HepG2 (cell line): ENCODE results near the gene TRIM4. TPM values are rescaled to one million over a fixed set of nuclear protein-coding genes. Genes with fewer than 3 reads are reported as not detected.

Experiments
- ATAC-seq: fragments of 200-7000 bp; cut with Tn5 transposase; 3 replicates; pipeline ENCODE4 v1.9.1; 2020; ENCODE audit warnings: mild to moderate bottlenecking, moderate library complexity
- BruUV-seq: library from RNA; stranded (reverse); fragments of 400-500 nt; replicated peaks from 2 replicates; lab custom pipeline; 2021; lab: Mats Ljungman, UMichigan
- CTCF ChIA-PET: fragments of 300-600 bp; formaldehyde crosslinking; extraction: SDS; loops from one replicate; lab custom pipeline; 2021; ENCODE audit warnings: low total read pairs, inconsistent platforms, low intra/inter-chr PET ratio; lab: Yijun Ruan, JAX
- POLR2A ChIA-PET: fragments of 350-600 bp; sonication (Branson Sonifier 250); formaldehyde crosslinking; loops from one replicate; lab custom pipeline; 2020; ENCODE audit warnings: antibody characterized with exemption, inconsistent platforms; lab: Yijun Ruan, JAX
- DNase-seq: peaks from one replicate; pipeline ENCODE4 v3.0.0-alpha.2; 2015; ENCODE audit warnings: low spot score
- FAIRE-seq: peaks from 3 replicates; lab custom pipeline; 2011; peaks lifted over from hg19 to GRCh38; lab: Jason Lieb, UNC
- H2AFZ ChIP-seq: one replicate; pipeline ENCODE4 v1.6.1; 2011; ENCODE audit warnings: low read length, inconsistent platforms
- H3K27ac ChIP-seq: fragments of 300-600 bp; 3 replicates; pipeline ENCODE4 v1.8.0; 2011; ENCODE audit warnings: mixed run types, mild to moderate bottlenecking, mixed read lengths, low read length, inconsistent platforms; ENCODE audit not compliant: insufficient read depth; ENCODE audit errors: extremely low read length
- H3K27me3 ChIP-seq, 2 experiments: fragments of 200-600 bp in 1 of 2; 2 replicates in 1 of 2; 3 replicates in 1 of 2; pipeline versions ENCODE4 v1.6.0 to v1.8.0; 2011; ENCODE audit warnings: low read length in 2 of 2, mild to moderate bottlenecking in 2 of 2, moderate library complexity in 2 of 2, inconsistent platforms in 1 of 2; ENCODE audit not compliant: insufficient read depth in 2 of 2, control insufficient read depth in 1 of 2
- H3K36me3 ChIP-seq, 2 experiments: fragments of 200-600 bp in 1 of 2; replicated peaks in 1 of 2; 2 replicates in 1 of 2; 3 replicates in 1 of 2; pipeline versions ENCODE4 v1.5.1 to v1.8.0; 2011; ENCODE audit warnings: low read length in 2 of 2, inconsistent platforms in 1 of 2; ENCODE audit not compliant: insufficient read depth in 2 of 2, control insufficient read depth in 1 of 2
- H3K4me1 ChIP-seq: 2 replicates; pipeline ENCODE4 v1.5.1; 2012; ENCODE audit warnings: low read length, inconsistent platforms; ENCODE audit not compliant: insufficient read depth
- H3K4me2 ChIP-seq: 2 replicates; pipeline ENCODE4 v1.6.0; 2011; ENCODE audit warnings: low read depth, low read length, inconsistent platforms
- H3K4me3 ChIP-seq, 3 experiments: fragments of 200-600 bp in 1 of 3; sonication (generic), shearing (Covaris generic) in 1 of 3; replicated peaks in 1 of 3; 2 replicates each; pipeline ENCODE4 v1.5.1; 2011 to 2016; ENCODE audit warnings: low read length in 3 of 3, inconsistent platforms in 2 of 3, low read depth in 2 of 3, mild to moderate bottlenecking in 2 of 3, control low read depth in 1 of 3, mixed read lengths in 1 of 3; ENCODE audit not compliant: insufficient read depth in 1 of 3
- H3K79me2 ChIP-seq: one replicate; pipeline ENCODE4 v1.6.1; 2011; ENCODE audit warnings: low read length, inconsistent platforms; ENCODE audit not compliant: insufficient read depth
- H3K9ac ChIP-seq: 2 replicates; pipeline ENCODE4 v1.6.0; 2011; ENCODE audit warnings: mild to moderate bottlenecking, low read depth, low read length, inconsistent platforms; ENCODE audit not compliant: insufficient read depth
- H3K9me3 ChIP-seq: 2 replicates; pipeline ENCODE4 v1.5.1; 2012; ENCODE audit warnings: mild to moderate bottlenecking, low read length
- H4K20me1 ChIP-seq: 2 replicates; pipeline ENCODE4 v1.6.0; 2011; ENCODE audit warnings: inconsistent platforms, mild to moderate bottlenecking, low read length, moderate library complexity; ENCODE audit not compliant: insufficient read depth
- ATF5 ChIP-seq: sonication (generic); formaldehyde crosslinking; IDR thresholded peaks from 2 replicates; pipeline ENCODE4 v1.4.0; 2020; ENCODE audit warnings: mild to moderate bottlenecking, low read depth, missing genetic modification reagents
- CCDC6 ChIP-seq: sonication (generic); formaldehyde crosslinking; IDR thresholded peaks from 2 replicates; pipeline ENCODE4 v1.8.1; 2022; ENCODE audit warnings: mild to moderate bottlenecking, missing genetic modification reagents, moderate library complexity
- HNF4A ChIP-seq: sonication (generic); formaldehyde crosslinking; IDR thresholded peaks from 2 replicates; pipeline ENCODE4 v1.4.0; 2020; ENCODE audit warnings: missing genetic modification reagents
- HOMEZ ChIP-seq: IDR thresholded peaks from 2 replicates; pipeline ENCODE4 v1.6.1; 2016; ENCODE audit warnings: low read depth
- KDM1A ChIP-seq: IDR thresholded peaks from 2 replicates; pipeline ENCODE4 v1.6.1; 2016; ENCODE audit warnings: missing compliant biosample characterization
- MAFK ChIP-seq, 2 experiments: IDR thresholded peaks in 1 of 2; conservative IDR thresholded peaks in 1 of 2; 2 replicates each; pipeline ENCODE4 v1.6.1; 2011; ENCODE audit warnings: improper control_type of control experiment in 2 of 2, low read length in 2 of 2
- PAF1 ChIP-seq: IDR thresholded peaks from 2 replicates; pipeline ENCODE4 v1.6.1; 2016; ENCODE audit warnings: missing genetic modification reagents, missing compliant biosample characterization
- SIN3B ChIP-seq: fragments of 150-350 bp; IDR thresholded peaks from 2 replicates; pipeline ENCODE4 v1.6.1; 2014; ENCODE audit warnings: low read length
- XBP1 ChIP-seq: sonication (generic); formaldehyde crosslinking; IDR thresholded peaks from 2 replicates; pipeline ENCODE4 v1.5.0; 2020; ENCODE audit warnings: missing genetic modification reagents
- ZFY ChIP-seq: sonication (generic); formaldehyde crosslinking; IDR thresholded peaks from 2 replicates; pipeline ENCODE4 v1.4.0; 2020; ENCODE audit warnings: missing genetic modification reagents
- ZNF143 ChIP-seq: sonication (generic); formaldehyde crosslinking; IDR thresholded peaks from 2 replicates; pipeline ENCODE4 v1.4.0; 2020; ENCODE audit warnings: missing genetic modification reagents
- ZNF230 ChIP-seq: sonication (generic); formaldehyde crosslinking; IDR thresholded peaks from 2 replicates; pipeline ENCODE4 v1.4.0; 2020; ENCODE audit warnings: mild to moderate bottlenecking, missing genetic modification reagents
- ZNF451 ChIP-seq: sonication (generic); formaldehyde crosslinking; IDR thresholded peaks from 2 replicates; pipeline ENCODE4 v1.5.0; 2020; ENCODE audit warnings: mild to moderate bottlenecking, missing genetic modification reagents
- WGBS: methylation state at CpG from one replicate; pipeline ENCODE4 v1.1.6; 2017; ENCODE audit warnings: low lambda C conversion rate; 5-methylcytosine and 5-hydroxymethylcytosine counted together
- in situ Hi-C: cut with HindIII; loops from 2 replicates; pipeline ENCODE4 v1.10.0; 2017; ENCODE audit warnings: low pct_unique_long_range_greater_than_20kb; ENCODE audit not compliant: extremely low pct_ligation_motif_present
- intact Hi-C: fragments of 100-400 bp; cut with micrococcal nuclease; formaldehyde crosslinking; loops from one replicate; pipeline ENCODE4 v1.10.0; 2022; ENCODE audit not compliant: unreplicated experiment
- polyA plus RNA-seq, 8 experiments: library from polyadenylated mRNA; depleted of rRNA in 3 of 8; stranded (reverse) in 7 of 8; unstranded in 1 of 8; fragments of >200 nt; fragmentation: Illumina TruSeq in 4 of 8; extraction: Trizol in 4 of 8; gene quantifications; 2 replicates each; pipeline versions ENCODE4 v1.2.1 to v1.2.3, GENCODE V29; 2011 to 2016; ENCODE audit warnings: low read depth in 4 of 8, missing spikeins in 1 of 8, mixed read lengths in 1 of 8; ENCODE audit not compliant: insufficient read depth in 1 of 8
- total RNA-seq, 5 experiments: library from RNA; depleted of rRNA; stranded (reverse); fragments of >200 nt; fragmentation: Illumina TruSeq; extraction: Trizol; gene quantifications; 2 replicates each; pipeline ENCODE4 v1.2.3, GENCODE V29; 2016; ENCODE audit warnings: low read depth in 1 of 5
- TF ChIP-seq, protein P1 (sequence below): sonication (generic); formaldehyde crosslinking; IDR thresholded peaks from 2 replicates; pipeline ENCODE4 v1.4.0; 2020; ENCODE audit warnings: missing genetic modification reagents
- TF ChIP-seq, protein P2 (sequence below): sonication (generic); formaldehyde crosslinking; IDR thresholded peaks from 2 replicates; pipeline ENCODE4 v1.5.0; 2020; ENCODE audit warnings: mild to moderate bottlenecking, missing genetic modification reagents, borderline replicate concordance

TRIM4 gene
- total and polyA plus RNA-seq, 2 of the 13 experiments (the other 11 are each of a cell fraction or from before 2014, with no cell fraction given): 17.6 to 21.7 TPM

DNA sequence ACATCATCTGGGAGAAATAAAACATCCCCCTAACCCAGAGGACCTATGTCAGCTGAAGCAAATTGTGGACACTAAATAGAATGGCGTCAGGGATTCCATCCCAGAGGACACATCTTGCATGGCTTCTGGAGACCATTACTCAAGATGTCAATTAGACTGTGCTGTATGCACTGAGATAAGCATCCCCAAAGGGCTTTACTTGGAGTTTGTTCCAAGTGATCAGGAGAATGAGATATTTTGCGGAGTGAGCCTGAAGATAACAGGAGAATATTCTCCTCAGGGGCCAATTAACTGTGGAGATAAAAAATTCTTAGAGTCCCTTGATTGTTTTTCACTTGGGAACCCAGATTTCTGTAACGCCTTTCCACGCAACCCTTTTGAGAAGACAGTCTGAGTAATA lies 38.0 kb downstream of the TRIM4 start (continued):
- TF ChIP-seq, protein P1, sequence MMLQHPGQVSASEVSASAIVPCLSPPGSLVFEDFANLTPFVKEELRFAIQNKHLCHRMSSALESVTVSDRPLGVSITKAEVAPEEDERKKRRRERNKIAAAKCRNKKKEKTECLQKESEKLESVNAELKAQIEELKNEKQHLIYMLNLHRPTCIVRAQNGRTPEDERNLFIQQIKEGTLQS: no peak
- TF ChIP-seq SIN3B: no peak
- TF ChIP-seq MAFK (conservative IDR thresholded peaks at IDR 0.05 in 1 of 2, IDR thresholded peaks at IDR 0.05 in 1 of 2; ENCODE audit: low read length in 2 of 2): no peak
- no peak for TF ChIP-seq KDM1A (CRISPR knock-in tag)
- TF ChIP-seq ZNF451 (CRISPR knock-in tag): no peak
- TF ChIP-seq ZNF143 (CRISPR knock-in tag): no peak
- no peak for TF ChIP-seq HOMEZ (CRISPR knock-in tag)
- no peak for TF ChIP-seq ZFY (CRISPR knock-in tag)
- no peak for TF ChIP-seq ATF5 (CRISPR knock-in tag)

GRCh38 chr7:99876933-99877332 lies 42.4 kb downstream of the TRIM4 start, which contains the start of gene OR2AE1:
Gene OR2AE1 (minus strand): TSS chr7:99877033. CDS start chr7:99877033, 0 bp downstream.
- ChIA-PET POLR2A (interaction anchor here (2.3 kb wide), 1 partner anchor 16 kb away, joined by 9 read pairs; no protein-coding TSS in a partner anchor), CTCF (no interaction called here)
- TF ChIP-seq PAF1 (CRISPR knock-in tag) (no peak), HNF4A (no peak), ZNF230 (CRISPR knock-in tag) (no peak), CCDC6 (CRISPR knock-in tag) (no peak), XBP1 (CRISPR knock-in tag) (no peak)
- TF ChIP-seq, protein P2, sequence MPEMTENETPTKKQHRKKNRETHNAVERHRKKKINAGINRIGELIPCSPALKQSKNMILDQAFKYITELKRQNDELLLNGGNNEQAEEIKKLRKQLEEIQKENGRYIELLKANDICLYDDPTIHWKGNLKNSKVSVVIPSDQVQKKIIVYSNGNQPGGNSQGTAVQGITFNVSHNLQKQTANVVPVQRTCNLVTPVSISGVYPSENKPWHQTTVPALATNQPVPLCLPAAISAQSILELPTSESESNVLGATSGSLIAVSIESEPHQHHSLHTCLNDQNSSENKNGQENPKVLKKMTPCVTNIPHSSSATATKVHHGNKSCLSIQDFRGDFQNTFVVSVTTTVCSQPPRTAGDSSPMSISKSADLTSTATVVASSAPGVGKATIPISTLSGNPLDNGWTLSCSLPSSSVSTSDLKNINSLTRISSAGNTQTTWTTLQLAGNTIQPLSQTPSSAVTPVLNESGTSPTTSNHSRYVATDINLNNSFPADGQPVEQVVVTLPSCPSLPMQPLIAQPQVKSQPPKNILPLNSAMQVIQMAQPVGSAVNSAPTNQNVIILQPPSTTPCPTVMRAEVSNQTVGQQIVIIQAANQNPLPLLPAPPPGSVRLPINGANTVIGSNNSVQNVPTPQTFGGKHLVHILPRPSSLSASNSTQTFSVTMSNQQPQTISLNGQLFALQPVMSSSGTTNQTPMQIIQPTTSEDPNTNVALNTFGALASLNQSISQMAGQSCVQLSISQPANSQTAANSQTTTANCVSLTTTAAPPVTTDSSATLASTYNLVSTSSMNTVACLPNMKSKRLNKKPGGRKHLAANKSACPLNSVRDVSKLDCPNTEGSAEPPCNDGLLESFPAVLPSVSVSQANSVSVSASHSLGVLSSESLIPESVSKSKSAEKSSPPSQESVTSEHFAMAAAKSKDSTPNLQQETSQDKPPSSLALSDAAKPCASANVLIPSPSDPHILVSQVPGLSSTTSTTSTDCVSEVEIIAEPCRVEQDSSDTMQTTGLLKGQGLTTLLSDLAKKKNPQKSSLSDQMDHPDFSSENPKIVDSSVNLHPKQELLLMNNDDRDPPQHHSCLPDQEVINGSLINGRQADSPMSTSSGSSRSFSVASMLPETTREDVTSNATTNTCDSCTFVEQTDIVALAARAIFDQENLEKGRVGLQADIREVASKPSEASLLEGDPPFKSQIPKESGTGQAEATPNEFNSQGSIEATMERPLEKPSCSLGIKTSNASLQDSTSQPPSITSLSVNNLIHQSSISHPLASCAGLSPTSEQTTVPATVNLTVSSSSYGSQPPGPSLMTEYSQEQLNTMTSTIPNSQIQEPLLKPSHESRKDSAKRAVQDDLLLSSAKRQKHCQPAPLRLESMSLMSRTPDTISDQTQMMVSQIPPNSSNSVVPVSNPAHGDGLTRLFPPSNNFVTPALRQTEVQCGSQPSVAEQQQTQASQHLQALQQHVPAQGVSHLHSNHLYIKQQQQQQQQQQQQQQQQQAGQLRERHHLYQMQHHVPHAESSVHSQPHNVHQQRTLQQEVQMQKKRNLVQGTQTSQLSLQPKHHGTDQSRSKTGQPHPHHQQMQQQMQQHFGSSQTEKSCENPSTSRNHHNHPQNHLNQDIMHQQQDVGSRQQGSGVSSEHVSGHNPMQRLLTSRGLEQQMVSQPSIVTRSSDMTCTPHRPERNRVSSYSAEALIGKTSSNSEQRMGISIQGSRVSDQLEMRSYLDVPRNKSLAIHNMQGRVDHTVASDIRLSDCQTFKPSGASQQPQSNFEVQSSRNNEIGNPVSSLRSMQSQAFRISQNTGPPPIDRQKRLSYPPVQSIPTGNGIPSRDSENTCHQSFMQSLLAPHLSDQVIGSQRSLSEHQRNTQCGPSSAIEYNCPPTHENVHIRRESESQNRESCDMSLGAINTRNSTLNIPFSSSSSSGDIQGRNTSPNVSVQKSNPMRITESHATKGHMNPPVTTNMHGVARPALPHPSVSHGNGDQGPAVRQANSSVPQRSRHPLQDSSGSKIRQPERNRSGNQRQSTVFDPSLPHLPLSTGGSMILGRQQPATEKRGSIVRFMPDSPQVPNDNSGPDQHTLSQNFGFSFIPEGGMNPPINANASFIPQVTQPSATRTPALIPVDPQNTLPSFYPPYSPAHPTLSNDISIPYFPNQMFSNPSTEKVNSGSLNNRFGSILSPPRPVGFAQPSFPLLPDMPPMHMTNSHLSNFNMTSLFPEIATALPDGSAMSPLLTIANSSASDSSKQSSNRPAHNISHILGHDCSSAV: no peak

More at GRCh38 chr7:99876933-99877332, 42.4 kb downstream of the TRIM4 start, which contains the start of gene OR2AE1:
- no peak for ATAC-seq
- DNase-seq: no peak
- H3K36me3 ChIP-seq: no peaks in the 10 kb centered on the region
- H3K4me1 ChIP-seq: no peaks in the 10 kb centered on the region
- BruUV-seq: no TSS peak
- no peak within 1 kb of the TSS for H2AFZ ChIP-seq
- no peaks in the 10 kb centered on the region for H3K9me3 ChIP-seq
- intact Hi-C loops: no loop called here
- no peaks in the 10 kb centered on the region for H4K20me1 ChIP-seq
- no peak within 1 kb of the TSS for H3K4me3 ChIP-seq
- H3K27me3 ChIP-seq: no peaks in the 10 kb centered on the region
- no peak for FAIRE-seq
- no peak within 1 kb of the TSS for H3K4me2 ChIP-seq
- 84% methylated on average over 3 of the region's 3 CpGs for WGBS
- no peaks in the 10 kb centered on the region for H3K79me2 ChIP-seq
- no peak within 1 kb of the TSS for H3K9ac ChIP-seq
- no peak within 1 kb of the TSS for H3K27ac ChIP-seq
- in situ Hi-C loops: no loop called here
